Glomerular visceral epithelial cell (primary cell): ENCODE results near the gene FXR2.
"Not testable (repeated sequence)": the region's sequence is repeated elsewhere in the genome, so short reads cannot be mapped to it uniquely, and the experiment has no call there.

Experiments
- DNase-seq: peaks from one replicate; pipeline ENCODE4 v3.0.0-alpha.2; 2016; ENCODE audit errors: extremely low spot score

The FXR2 gene

DNA sequence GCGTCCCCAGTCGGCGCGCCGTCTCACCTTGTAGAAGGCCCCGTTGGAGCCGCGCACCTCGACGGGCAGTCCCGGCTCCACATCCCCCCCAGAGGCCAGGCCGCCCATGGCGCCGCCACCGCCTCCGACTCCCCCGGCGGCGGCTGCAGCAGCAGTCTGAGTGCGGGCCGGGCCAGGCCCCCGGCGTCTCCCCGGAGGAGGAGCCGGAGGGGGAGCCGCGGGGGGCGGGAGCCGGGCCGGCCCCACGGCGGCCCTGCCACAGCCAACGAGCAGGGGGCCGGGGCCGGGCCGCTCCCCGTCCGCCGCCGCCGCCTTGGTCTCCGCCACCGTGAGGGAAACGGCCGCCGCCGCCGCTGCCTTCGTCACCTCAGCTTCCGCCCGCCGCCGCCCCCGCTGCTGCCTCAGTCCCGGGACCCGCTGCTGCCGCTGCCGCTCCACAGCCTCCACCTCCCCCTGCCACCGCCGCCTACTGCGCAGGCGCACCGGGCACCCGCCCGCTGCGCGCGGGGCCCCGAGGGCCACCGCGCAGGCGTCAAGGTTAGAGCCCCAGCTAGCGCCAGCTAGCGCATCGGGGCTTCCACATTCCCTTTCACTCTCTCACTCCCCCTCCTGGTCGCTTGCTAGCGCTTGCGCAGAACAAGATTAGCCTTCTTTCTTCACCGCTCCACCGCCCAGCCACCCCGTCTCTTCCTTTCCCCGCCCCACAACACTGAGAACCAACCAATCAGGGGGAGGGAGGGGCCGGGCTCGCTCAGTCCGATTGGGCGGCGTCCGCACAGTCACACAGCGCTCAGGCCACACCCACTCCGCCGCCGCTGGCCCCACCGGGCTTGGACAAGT lies at the start of gene FXR2:
TSS of gene FXR2 (minus strand) at position 473 of the 840 bp plus-strand sequence. CDS start at position 108, 365 bp downstream.
- peak; percentile 100 for DNase-seq

DNA sequence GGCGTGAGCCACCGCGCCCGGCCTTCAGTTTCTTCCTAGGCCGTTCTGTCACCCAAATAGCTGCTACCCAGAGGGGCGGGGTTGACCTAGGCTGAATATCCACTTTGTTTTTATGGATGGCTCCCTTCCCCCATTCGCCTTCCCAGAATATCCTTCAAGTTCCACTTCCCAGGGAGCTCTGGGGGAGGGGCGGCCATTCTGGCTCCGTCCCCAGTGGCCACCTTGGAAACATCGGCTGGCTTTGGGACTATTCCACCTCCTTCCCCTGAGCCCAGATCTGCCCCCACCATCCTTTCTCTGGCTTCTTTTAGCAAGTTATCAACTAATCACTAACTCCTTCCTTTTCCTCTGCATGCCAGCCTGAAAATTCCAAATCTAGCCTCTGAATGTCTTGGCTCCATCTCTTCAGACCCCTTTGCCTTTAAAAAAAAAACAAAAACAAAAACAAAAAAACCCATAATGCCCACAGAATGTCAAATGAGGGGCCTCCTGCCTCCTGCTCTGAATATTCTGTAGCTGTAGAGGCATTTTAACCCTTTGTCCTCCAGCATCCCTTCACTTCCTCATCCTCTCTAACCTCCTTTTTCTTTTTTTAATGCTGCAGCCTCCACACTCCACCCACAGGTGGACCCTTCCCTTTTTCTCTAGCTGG lies 42.4 kb upstream of the FXR2 start:
- DNase-seq: no peak

DNA sequence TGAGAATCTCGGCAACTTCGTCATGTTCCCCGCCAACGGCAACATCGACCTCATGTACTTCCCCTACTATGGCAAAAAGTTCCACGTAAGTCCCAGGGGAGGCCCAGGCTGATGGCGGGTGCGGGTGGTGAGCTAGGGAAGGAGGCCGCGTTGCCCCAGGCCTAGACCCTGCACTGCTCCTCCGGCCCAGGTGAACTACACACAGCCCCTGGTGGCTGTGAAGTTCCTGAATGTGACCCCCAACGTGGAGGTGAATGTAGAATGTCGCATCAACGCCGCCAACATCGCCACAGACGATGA lies 40.8 kb upstream of the FXR2 start:
- no peak for DNase-seq

DNA sequence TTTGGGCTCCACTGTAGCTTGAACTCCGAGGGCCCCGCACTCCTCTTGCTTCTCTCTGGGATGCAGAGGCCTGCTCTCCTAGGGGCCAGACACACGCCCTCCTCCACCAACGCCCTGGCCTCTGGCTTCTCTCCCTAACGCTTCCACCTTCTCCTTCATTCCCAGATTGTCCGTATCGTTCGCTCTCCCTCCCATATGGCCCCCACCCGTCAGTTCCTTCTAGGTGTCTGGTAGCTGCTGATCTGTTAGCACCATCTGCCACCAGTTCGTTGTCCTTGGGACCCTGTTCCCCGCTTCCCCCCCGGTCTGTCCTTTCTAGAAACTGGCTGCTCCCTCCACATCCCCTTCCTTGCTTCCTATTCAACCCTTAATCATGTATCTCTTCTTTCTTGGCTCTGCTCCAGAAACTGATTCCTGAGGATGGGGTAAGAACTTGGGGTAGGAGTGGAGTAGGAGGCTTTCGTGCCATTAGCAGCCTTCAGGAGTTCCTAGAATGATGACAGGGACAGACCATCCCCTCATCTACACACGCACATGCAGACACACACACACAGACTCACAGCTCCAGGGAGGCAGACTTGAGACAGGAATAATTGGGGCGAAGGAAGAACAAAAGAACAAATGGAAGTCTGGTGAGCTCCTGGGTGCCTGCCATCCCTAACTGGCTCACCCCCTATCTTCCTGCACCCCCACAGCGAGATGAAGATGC lies 40.3 kb upstream of the FXR2 start:
- no peak for DNase-seq

DNA sequence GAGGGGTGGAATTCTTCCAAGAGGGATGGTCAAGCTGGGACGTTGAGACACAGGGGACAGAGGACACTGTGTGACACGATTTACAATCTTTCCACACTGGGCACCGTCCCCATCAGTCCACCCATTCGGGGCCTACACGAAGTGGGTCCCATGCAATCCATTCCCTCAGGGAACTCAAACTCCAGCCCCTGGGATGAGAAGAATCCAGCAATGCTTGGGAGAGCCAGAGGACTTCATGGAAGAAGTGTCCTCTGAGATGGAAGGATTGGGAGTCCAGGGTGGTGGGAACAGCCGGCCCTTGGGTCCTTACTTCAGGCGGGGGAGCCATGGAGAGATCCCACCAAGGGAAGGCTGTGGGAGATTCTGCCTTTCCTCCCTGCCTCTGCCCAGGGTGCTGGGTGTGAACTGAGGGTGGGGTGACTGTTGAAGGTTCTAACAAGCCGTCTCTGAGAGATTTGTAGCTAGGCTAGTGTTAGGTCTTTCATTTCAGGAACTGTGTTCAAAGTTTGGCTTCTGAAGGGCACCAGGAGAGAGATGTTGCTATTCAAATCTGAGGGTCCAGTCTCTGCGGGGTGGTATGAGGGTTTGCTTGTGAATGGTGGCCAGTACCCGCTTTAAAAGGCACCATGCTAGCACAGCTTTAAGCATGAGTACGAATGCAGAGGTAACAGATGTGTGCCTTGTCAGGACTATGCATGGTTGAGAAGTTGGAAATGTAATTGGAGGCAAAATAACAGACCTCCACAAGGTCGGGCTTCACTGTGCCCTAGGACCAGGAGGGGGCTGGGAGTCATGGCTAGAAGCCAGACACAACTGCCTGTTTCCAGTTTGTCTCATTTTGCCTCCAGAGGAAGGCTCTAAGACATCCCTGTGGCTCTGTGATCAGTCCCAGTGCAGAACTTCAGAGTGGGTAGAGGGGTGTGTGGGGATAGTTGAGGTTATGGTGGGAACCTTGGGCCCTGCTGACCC lies 38.0 kb upstream of the FXR2 start:
- DNase-seq: no peak

DNA sequence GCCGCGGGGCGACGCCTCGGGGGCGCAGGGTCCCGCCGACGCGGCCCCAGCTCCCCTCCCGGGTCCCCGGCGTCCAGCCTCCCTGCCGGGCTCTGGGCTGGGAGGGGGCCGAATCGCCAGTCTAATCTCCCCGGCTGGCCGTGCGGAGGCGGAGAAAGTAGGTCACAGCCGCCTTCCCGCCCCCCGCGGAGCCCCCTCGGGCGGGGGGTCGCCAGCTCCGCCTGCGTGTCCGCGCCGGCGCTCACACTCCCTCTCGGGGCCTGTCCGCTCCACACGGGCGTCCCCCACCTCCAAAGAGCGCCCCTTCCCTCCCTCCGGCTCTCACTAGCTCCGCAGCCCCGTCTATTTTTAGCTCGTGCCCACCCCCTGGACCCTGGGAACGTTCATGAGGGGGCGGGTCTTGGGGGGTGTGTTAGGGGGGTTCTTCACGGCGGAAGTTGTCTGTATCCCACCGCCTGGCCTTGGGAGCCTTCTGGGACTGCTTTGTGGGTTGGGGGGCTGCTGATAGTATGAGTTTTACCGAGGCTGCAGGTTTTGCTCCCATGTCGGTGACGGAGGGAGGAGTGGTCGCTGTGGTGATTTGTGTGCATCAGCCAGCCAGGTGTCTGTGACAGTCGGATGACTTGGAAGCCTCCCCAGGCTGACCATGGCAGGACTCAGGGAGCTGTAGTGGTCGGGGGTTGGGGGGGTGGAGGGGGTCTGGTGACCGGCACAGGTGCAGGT lies 37.1 kb upstream of the FXR2 start:
- no peak for DNase-seq

DNA sequence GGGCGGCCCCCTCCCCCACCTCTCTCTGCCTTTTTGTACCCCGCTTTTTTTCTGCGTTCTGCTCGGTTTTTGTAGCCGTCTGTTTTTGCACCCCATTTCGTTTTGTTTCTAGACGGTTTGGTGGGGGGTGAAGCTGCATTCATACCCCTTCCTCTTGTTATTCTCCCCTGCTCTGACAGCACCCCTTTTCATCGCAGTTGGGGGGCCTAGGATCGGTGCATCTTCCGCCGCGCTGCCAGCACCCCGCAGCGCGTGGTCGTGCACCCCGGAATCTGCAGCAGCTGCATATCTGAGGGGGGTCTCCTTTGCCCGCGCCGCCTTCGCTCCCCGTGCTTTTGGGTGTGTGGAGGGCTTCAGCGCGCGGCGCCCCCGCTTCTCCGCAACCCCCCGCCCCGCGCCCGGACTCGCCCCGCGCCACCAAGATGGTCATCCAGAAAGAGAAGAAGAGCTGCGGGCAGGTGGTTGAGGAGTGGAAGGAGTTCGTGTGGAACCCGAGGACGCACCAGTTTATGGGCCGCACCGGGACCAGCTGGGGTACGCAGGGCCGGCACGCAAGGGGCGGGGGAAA lies 36.5 kb upstream of the FXR2 start:
- DNase-seq: no peak

DNA sequence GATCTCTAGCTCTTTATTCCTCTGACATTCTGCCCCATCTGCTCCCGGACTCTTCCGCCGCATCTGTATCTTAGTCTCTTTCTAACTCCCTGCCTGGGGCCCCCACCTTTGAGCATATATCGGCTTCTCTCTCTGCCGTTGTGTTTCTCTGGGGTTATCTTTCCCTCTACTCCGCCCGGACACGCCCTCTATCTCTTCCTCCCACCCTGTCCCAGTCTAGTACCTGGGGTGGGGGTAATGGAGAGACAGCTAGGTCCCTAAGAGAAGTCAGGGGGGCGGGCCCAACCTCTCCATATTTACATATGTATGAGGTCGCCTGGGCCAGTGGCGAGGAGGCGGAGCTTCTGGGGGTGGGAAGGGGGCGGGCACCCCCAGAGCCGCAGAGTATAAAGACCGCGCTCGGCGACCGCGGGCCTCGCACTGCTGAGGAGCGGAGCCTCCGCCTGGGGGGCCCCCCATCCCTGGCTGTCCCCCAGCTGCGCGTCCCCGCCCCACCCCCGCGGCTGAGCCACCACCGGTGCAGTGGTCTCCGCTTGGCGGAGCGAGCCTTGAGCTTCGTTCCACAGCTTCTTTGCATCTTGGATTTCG lies 35.9 kb upstream of the FXR2 start, which contains the start of gene ATP1B2:
TSS of gene ATP1B2 (plus strand) at position 418 of the 588 bp plus-strand sequence. CDS start 593 bp downstream, outside the sequence.
- DNase-seq: peak; percentile 61

DNA sequence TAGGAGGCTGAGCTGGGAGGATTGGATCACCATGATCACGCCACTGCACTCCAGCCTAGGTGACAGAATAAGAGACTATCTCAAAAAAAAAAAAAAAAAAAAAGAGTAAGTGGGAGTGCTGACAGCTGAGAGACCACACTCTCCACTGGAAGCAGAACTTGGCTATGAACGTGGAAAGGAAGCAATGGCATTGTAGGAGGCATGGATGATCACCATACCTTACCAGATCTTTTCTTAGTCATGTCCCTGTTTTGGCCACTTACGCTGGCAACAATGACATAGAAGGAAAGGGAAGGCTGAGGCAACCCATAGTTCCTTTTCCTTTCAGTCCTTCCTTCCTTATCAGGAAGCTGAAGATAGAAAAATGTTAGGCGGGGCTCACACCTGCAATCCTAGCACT lies 32.3 kb upstream of the FXR2 start:
- DNase-seq: no peak

DNA sequence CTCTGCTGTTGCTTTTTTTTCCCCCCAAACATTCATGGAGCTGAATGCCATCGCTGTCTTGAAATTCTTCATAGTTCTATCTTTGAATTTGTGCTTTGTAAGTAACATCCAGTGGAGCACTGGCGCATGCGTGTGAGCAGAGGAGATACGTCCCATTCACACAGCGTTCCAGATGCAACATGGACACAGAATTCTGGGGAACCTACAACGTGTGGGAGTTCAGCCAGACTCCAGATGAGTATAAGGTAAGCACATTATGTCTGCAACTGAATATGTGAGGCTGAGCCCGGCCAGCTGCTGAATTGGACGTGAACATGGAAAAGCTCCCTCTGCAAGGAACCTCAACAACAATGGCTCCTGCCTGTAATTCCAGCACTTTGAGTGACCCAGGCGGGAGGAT lies 31.8 kb upstream of the FXR2 start:
- DNase-seq: no peak

DNA sequence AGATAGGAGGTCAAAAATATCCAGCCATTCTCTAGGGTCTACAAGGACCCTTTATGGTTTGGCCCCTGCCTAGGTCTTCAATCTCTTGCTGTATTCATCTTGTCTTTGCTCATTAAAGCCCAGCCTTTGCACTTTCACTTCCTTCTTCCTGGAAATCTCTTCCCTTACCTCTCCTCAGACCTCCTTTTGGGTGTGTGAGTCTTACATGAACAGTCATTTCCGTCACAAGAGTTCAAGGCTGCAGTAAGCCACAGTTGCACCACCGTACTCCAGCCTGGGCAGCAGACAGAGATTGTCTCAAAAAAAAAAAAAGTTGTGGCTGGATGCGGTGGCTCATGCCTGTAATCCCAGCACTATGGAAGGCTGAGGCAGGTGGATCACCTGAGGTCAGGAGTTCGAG lies 30.1 kb upstream of the FXR2 start:
- no peak for DNase-seq

DNA sequence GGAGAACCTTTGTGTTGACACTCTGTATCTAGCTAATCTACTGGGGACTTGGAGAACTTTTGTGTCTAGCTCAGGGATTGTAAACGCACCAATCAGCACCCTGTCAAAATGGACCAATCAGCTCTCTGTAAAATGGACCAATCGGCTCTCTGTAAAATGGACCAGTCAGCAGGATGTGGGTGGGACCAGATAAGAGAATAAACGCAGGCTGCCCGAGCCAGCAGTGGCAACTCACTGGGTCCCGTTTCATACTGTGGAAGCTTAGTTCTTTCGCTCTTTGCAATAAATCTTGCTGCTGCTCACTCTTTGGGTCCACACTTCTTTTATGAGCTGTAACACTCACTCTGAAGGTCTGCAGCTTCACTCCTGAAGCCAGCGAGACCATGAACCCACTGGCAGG lies 26.9 kb upstream of the FXR2 start:
- DNase-seq: not testable (repeated sequence)

DNA sequence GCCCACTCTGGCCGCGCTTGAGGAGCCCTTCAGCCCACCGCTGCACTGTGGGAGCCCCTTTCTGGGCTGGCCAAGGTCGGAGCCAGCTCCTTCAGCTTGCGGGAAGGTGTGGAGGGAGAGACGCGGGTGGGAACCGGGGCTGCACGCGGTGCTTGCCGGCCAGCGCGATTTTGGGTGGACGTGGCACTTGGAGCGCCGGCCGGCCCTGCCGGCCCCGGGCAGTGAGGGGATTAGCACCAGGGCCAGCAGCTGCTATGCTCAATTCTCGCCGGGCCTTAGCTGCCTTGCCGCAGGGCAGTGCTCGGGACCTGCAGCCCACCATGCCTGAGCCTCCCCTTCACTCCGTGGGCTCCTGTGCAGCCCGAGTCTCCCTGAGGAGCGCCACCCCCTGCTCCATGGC lies 26.1 kb upstream of the FXR2 start:
- DNase-seq: no peak

DNA sequence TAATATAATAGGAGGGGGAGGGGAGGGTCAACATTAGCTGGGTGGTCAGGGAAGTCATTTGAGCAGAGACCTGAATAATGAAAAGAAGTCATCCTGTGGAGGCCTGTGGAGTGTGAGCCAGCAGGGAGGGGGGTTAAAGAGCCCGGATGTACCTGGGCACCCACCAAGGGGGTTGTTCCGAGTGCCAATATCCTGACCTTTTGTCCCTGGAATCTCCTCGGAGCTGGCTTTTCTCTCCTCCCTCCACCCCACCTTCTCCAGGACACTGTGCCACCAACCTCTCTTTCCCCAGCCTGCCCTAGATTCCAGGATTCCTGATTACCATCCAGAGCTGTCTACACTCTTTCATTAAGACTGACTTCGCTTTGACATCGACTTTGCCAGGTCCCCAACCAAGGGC lies 21.5 kb upstream of the FXR2 start:
- DNase-seq: no peak

DNA sequence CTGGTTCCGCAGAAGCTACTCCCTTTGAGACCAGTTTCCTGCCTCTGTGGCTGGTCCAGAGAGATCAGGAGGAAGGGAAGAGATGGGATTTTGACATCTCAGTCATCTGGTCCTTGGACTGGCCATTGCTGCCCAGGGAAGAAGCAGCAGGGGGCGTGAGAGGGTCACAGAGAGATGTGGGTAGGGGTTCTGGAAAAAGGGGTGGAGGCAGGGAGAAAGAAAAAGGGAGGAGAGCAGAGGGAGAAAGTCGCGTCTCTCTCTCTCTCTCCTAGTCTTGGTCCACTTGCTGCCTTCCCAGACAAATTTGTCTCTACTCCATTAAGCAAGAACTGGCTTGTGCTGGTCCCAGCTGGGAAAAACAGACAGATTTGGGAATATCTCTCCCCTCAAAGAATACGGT lies 19.7 kb upstream of the FXR2 start:
- peak; percentile 41 for DNase-seq

DNA sequence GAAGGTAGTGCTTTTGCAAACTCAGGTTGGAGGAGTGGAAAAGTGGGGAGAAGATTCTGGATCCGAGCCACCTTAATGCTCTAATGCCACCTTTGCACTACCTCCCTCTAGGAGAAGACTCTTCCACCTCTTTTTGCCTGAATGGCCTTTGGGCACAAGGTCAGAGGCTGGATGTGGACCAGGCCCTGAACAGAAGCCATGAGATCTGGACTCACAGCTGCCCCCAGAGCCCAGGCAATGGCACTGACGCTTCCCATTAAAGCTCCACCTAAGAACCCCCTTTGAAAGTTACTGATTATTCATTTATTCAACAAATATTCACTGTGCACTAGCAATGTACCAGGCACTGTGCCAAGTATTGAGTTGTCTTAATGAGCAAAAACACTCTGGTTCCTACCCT lies 18.4 kb upstream of the FXR2 start:
- DNase-seq: no peak

DNA sequence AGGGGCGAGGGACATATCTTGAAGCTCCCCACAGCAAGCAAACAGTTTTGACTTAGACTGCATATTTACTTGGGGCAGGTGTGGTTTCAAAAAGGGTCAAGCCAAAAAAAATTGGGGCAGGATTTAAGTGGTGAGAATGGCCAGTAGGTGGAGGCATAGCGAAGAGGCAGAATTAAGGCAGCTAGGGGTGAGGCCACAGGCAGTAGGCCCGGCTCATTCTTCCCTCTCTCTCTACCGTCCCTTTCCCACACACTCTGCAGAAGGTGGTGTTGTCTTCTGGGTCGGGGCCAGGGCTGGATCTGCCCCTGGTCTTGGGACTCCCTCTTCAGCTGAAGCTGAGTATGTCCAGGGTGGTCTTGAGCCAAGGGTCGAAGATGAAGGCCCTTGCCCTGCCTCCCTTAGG lies 17.8 kb upstream of the FXR2 start:
- peak; percentile 49 for DNase-seq

DNA sequence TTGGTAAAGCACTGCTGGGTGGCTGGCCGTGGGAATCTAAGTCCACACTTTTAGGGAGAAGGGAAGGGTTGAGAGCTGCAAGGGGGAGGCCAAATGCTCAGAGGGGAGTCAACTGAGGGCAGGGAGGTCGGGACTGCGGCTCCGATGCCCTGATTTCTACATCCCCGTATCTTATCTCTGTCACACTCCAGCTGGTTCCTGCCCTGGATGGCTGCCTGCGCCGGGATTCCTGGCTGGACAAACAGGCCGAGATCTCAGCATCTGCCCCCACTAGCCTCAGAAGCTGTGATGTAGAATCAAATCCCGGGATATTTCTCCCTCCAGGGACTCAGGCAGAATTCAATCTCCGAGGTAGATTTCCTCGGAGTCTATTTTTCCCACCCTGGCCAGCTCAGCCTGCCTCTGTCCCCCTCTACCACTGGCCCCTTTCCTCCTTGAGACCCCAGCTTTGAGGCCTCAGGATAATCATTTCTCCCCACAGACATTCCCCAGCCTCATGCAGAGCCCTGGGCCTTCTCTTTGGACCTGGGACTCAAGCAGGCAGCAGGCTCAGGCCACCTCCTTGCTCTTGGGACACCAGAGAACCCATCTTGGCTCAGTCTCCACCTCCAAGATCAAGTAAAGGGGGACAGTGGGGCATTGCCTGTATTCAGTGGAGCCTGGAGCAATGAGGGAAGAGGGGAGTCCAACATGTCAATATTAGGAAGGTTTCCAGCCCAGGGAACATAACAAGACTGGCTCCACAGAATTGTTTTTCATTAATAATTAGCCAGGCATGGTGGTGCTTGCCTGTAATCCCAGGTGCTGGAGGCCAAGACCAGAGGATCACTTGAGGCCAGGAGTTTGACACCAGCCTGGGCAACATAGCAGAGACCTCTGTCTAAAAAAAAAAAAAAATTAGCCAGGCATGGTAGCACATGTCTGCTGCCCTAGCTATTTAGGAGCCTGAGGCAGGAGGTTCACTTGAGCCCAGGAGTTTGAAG lies 17.0 kb upstream of the FXR2 start:
- no peak for DNase-seq
